ENCODE results near the gene SLC7A4.
"Not testable (repeated sequence)": the region's sequence is repeated elsewhere in the genome, so short reads cannot be mapped to it uniquely, and the experiment has no call there.

Gene SLC7A4

DNA sequence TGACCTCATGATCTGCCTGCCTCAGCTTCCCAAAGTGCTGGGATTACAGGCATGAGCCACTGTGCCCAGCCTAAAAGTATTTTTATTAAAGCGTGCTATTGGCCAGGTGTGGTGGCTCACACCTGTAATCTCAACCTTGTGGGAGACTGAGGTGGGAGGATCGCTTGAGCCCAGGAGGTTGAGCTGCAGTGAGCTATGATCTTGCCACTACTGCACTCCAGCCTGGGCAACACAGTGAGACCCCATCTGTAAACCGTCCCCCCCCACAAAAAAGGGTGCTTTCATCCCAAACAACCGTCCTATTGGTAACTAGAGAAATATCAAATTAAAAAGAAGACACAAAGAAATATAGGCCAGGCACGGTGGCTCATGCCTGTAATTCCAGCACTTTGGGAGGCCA is 6.8 kb upstream of the SLC7A4 start:
- not testable (repeated sequence) for DNase-seq

DNA sequence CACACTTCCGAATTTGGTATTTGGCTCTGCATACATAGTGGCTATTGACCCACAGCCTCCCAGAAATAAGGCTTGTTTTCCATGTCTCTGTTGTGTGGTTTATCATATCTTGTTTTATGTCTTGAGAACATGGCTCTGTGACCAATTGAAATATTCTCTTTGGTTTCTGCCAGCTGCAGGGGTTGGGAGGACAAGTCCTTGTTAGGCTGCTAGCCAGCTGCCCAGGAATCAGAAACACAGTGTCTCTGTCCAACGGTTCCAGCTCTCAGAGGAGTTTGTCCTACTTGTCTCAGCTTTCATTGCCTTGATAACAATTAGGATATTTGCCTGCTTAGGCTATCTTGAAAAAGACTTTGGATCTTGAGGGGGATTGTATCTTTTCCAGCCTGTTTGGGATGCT is 6.0 kb upstream of the SLC7A4 start:
- no peak for DNase-seq

DNA sequence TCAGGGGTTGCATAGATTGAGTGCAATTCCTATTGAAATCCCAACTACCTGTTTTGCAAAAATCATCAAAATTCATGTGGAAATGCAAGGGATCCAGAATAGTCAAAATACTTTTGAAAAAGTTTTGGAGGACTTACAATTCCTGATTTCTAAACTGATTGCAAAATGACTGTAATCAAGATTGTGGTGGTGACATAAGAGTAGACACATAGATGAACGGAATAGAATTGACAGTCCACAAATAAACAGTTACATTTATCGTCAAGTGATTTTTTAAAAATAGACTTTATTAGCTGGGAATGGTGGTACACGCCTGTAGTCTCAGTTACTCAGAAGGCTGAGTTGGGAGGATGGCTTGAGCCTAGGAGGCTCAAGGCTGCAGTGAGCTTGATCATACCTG is 2.6 kb upstream of the SLC7A4 start:
- DNase-seq: no peak

DNA sequence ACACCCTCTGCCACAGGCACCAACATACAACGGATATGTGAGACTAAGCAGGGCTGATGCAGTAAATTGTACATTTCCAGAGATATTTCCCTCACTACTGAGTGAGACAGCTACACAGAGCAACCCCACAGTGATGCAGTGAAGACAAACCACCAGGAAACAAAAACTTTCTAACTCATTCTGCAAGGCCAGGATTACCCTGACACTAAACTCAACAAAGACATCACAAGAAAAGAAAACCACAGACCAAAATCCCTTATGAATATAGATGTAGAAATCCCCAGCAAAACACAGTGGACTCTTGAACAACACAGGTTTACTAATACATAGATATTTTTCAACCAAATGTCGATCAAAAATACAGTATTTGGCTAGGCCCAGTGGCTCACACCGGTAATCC is 1.5 kb upstream of the SLC7A4 start:
- DNase-seq: no peak

DNA sequence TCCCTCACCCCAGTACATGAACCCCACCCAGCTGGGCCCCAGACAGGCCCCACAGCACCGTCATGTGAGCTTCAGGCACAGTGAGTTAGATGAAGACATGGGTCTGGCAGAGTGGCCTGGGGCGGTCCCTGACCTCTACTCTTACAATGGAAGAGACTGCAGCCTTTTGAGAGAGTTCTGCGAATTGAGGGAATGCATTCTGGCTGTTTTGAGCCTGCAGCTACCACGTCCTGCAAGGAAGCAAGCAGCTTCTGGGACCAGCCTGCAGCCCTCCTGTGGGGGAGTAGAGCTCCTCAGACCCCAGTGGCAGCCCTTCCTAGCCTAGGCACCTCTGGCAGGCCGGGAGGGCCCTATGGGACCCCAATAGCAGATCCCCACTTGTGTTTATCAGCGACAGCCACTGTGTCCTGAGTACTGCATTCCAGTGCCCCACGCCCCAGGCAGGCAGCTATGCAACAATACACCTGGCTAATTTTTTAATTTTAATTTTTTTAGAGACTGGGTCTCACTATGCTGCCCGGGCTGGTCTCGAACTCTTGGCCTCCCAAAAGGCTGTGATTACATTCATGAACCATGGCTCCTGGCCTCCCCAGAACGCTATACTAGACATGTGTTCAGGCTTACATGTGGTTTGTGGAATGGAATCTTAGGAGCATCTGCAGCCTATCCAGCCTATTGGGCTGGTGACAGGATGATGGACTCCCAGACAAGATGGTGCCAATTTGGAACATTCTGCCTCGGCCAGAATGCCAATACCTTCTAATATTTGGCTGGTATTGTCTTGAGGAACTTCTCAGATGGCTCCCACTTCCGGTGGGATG is 717 bp upstream of the SLC7A4 start:
- no peak for DNase-seq

DNA sequence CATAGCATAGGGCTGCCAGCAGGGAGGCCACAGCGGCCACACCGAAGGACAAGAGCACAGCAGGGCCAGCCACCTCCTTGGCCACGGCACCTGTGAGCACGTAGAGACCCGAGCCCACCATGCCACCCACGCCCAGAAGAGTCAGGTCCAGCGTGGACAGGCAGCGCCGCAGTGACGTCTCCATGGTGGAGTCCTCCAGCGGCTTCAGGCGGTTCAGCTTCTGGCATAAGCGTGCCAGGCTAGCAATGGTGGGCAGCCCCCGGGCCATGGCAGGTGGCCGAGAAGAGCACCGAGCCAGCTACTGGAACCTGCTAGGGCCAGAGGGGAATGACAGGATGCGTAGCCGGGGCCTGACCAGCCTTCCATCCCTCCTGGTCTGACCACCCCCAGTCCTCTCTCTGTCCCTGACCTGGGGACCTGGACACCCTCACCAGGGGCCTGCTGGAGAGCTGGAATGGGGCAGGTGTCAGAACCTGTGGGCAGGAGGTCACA is 770 bp downstream of the SLC7A4 start:
- no peak for DNase-seq

DNA sequence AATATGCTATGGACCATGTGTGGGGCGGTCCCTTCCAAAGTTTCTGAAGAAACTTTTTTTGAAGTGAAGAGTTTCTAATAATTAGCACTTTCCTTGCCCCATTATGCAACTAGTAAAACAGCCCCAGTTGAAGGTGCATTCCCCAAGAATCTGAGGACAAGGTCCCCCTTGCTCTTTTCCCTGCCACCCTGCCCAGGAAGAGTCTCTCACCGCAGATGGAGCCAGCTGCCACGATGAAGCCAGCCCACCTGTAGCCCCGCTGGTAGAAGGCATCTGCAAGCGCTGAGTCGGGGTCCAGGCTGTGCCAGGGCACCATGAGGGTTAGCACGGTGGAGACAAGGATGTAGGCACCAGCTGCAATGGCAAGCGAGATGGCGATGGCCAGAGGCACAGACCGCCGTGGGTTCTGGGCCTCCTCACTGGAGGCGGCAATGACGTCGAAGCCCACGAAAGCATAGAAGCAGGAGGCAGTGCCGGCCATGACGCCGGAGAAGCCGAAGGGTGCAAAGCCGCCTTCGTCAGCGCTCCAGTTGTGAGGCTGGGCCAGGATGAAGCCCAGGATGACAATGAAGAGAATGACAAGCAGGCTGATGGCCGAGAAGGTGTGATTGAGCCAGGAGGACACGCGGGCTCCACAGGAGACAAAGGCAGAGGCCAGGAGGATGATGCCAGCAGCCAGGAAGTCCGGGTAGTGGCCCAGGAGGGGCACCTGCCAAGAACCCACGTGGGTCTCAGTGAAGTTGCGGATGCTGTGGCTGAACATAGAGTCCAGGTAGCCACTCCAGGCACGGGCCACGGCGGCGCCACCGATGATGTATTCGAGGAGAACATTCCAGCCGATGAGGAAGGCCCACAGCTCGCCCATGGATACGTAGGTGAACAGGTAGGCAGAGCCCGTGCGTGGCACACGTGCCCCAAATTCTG is 1.5 kb downstream of the SLC7A4 start:
- no peak for DNase-seq

DNA sequence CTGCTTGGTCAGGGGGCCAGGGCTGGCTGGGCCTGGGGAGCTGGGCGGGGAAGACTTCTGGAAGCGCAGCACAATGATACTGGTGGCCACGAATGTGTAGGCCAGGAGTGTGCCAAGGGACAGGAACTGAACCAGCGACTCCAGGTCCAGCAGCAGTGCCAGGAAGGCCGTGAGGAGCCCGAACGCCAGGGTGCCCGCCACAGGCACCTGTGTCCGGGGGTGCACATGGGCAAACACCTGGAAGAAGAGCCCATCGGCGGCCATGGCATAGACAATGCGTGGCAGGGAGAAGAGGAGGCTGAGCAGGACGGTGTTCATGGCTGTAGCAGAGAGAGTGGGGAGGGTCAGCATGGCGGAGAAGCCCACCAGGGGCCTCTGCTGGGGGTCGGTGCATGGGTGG is 2.3 kb downstream of the SLC7A4 start:
- DNase-seq: no peak

DNA sequence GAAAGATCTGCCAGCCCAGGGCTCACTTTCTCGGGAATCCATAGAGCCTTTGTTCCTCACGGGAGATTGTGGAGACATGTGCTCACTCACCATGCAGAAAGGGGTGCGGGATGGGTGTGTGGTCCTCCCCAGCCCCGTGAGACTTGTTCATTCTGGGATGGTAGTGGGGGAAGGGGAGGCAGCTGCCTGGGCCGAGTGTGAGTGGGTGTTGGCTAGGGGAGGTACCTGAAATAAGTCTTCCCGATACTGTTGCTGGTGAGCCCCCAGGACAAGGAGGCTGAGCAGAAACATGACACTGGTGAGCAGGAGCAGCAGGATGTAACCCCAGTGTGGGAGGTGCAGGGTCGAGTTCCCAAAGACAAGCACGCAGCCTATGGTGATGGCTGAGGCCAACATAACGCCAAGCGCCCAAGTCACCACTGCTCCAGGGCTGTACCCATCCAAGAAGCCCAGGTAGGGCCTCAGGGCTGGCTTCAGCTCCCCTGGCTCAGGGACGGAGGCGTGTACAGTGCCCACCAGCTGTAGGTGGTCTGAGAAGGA is 2.8 kb downstream of the SLC7A4 start:
- DNase-seq: no peak

DNA sequence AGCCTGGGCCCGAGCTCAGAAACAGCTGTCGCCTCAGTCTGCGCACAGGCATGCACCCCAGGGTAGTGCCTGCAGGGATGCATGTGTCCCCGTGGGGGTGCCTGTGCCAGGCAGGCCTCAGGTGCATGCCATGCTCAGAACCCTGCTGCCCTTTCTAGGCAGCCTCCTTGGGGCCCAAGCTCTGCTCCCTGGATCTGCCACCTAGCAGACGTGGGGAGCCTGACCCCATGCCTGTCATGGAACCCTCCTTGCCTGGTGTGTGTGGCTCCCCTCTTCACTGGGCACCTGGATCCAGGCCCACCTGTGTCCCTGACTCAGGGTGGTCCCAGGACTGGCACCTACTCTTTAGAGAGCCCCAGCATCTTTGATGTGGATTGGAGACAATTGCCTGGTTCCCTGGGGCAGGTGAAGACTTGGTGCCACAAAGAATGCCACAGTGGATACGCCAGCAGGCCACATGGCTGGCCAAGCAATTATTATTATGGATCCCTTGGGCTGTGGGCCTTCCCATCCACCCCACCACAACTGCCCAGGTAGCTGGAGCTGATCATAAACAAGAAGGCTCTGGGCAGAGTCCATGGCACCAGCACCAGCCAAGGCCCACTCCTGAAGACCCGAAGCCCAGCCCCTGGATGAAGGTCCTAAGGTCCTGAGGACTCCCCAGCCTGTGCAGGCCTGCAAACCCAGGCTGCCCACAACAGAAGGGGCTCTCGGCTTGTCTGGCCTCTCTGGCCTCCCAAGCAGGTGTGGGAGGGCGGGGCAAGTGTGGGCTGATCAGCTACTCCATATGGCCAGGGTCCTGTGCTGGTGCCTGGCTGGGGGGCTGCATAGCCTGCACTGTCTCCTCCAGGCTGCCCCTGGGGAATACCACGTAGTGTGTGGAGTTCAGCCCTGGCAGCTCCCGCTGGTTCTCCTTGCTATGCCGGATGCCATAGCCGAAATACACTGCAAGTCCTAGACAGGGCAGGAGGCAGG is 3.8 kb downstream of the SLC7A4 start:
- DNase-seq: no peak

DNA sequence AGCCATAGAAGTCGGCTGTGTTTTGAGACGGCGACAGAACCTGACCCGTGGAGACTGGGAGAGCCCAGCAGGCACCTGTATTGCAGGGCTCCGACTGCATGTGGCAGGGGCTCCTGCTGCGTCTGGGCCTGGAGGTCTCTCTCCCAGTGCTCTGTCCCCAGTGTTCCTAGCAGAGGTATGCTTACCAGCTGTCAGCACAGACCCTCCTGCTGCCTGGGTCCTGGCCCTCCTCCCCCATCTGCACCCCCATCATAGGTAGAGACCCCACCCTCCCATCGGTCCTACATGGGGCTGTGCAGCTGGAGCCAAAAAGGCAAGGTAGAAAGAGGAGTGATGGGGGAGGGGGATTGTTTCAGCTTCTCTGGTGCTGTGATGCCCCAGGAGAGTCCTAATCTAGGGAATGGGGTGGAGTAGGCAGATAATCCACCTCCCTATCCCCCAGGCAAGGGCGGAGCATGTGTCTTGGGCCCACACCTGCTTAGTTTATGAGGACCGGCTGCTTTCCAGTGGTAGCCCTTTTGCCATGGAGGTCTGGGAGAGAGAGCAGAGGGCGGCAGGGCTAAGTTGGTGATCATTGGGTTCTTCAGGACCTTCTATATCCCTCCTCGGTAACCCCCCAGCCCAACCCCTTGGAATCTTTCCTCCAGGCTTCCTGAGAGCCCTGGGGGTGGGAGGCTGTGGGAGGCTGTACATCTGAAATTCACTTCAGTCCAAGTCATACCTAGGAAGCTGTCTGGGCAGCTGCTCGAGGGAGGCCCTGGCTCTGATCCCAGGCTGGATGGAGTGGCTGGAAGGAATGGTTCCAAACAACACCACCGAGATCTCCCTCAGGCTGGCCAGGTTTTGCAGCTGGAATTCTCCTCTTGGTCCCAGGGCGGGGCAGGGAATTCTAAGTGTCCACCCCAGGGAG is 5.3 kb downstream of the SLC7A4 start:
- no peak for DNase-seq

DNA sequence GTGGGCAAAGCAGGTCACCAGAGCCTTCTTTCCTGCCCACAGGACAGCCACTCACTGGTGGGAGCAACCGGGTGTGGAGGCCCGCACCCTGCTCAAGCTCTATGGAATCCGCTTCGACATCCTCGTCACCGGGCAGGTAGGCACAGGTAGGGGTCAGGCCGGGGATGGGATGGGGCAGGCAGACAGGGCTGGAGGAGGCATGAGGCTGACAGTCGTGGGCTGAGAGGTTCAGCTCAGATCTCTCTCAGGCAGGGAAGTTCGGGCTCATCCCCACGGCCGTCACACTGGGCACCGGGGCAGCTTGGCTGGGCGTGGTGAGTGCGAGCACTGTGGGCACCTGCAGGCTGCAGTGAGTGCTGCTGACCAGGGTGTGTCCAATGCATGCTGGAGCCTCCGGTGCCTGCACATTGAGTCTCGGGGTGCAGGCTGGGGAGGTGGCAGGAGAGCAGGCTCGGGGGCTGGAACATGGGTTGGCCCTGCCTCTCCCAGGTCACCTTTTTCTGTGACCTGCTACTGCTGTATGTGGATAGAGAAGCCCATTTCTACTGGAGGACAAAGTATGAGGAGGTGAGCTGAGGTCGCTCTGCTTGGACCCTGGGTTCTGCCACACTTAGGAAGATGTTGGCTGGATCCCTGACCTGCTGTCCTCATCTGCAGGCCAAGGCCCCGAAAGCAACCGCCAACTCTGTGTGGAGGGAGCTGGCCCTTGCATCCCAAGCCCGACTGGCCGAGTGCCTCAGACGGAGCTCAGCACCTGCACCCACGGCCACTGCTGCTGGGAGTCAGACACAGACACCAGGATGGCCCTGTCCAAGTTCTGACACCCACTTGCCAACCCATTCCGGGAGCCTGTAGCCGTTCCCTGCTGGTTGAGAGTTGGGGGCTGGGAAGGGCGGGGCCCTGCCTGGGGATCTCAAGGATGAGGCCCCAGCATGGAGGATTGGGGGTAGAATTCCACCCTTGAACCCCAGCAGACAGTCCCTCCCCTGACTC is 6.3 kb downstream of the SLC7A4 start:
- no peak for DNase-seq

DNA sequence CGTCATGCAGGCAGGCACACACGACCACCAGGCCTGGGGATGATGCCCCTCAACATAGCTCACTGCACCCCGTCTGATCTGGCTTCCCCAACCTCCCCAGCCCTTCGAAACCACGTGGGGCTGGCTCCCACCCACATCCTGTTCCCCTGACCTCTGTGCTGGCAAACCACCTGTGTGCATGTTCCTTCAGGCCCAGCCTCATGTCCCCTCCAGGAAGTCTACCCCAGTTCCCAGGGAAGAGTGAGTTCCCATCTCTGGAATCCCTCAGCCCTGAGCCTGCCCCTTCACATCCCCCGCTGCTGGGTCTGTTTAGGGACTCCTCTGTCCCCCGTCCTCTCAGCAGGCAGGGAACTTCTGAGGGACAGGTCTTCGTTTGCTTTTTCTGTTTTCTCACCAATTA is 7.1 kb downstream of the SLC7A4 start:
- DNase-seq: no peak

DNA sequence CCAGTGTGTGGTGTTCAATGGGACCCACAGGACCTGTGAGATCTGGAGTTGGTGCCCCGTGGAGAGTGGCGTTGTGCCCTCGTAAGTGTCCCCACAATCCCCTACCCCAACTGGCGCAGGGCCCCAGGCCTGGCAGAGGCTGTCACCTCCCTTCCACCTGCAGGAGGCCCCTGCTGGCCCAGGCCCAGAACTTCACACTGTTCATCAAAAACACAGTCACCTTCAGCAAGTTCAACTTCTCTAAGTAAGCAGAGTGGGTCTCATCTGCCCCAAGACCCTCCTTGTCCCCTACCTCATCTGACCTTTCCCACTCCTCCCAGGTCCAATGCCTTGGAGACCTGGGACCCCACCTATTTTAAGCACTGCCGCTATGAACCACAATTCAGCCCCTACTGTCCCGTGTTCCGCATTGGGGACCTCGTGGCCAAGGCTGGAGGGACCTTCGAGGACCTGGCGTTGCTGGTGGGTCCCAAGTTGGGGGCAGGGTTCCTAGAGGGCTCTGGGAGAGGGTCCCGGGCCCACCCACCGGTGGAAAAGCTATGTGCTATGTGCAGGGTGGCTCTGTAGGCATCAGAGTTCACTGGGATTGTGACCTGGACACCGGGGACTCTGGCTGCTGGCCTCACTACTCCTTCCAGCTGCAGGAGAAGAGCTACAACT is 9.3 kb downstream of the SLC7A4 start:
- no peak for DNase-seq

DNA sequence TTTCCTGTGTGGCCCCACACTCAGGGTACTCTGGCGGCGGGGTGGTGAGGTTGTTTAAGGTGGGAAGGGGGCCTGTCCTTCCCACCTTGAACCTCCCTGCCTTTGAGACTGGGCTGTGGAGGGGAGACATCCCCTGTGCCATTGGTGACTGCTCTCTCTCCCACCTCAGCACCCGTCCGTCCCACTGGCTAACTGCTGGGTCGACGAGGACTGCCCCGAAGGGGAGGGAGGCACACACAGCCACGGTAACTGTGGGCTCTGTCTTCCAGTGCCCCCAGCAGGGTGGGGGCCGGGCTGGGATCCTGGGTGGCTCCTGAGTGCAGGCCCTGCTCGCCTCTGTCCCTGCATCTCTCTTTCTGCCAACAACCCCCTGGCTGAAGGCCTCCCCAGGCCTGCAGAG is 9.9 kb downstream of the SLC7A4 start:
- no peak for DNase-seq

DNA sequence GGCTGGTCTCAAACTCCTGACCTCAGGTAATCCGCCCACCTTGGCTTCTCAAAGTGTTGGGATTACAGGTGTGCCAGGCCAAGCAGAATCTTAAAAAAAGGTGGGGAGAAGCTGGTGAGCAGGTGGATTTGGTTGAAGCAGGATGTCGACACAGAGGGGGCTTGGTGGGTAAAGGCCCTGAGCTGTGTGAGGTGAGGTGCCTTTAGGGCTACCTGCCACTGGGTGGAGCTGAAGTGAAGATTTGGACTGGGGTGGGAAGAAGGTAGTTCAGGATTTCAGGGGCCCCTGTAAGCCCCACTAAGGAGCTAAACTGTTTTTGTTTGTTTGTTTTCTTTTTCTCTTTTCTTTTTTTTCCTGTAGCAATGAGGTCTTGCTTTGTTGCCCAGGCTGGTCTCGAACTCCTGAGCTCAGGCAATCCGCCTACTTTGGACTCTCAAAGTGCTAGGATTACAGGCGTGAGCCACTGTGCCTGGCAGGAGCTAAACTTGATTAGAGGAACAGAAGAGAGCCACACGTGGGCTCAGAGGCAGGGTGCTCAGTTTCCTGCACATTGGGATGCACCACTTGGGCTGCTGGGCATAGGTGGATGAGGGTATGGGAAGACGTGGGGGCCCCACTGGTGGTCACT is 11.4 kb downstream of the SLC7A4 start:
- no peak for DNase-seq

DNA sequence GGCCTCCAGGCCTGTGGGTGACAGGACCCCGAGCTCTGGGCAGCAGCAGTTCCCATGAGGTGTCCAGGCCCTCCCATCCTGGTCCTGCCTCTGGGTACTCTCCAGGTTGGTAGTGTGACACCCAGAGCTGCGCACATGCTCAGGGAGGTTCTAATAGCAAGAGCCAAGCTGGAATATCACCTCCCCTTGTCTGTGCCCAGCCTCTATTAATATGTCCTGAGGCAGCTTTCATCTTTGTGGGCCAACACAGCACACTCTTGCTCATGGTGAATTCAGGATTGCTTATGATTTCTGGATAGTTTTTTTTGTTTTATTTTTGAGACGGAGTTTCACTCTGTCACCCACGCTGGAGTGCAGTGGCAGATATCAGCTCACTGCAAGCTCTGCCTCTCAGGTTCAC is 14.0 kb downstream of the SLC7A4 start:
- DNase-seq: no peak

DNA sequence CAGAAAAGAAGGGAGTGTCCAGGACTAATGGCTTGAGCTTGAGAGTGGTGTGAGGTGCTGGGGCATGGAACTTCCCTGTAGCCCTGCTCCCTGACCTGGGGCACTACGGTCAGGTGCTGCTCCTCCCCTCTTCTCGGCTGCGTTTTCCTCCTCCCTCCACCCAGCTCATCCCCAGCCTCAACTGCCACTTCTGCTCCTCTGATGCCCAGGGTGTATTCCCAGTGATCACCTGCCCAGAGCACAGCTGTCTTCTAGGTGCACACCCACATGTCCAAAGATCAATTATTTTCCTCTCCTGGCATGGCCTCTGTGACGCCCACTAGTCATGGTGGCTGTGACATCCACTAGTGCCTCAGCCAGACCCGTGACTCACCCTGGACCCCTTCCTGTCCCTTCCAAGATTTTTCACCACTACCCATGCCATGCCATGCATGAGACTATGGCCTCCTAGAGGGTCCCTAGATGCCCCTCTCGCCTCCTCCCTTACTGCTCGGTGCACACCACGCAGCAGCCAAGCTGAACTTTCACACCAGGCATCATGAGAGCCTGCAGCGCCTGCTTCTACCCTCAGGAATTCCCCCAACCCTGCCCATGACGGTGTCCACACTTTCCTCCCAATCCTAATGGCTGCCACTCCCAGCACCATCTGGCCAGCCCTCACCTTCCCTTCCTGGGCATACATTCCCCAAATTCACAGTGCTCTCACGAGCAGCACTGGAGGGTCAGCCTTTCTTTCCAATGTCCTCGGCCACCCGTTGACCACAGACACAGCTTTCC is 15.5 kb downstream of the SLC7A4 start:
- no peak for DNase-seq

All from inflammatory macrophage (primary cell).